ENCODE data around the gene SKAP1. TPM values are rescaled to one million over a fixed set of nuclear protein-coding genes. Genes with fewer than 3 reads are reported as not detected.

SKAP1 gene
- total RNA-seq, 4 donors from 2014 or later, result not detected

GRCh38 chr17:48161127-48161905 is 268.7 kb downstream of the SKAP1 start:
- ATAC-seq, result no peak
- H3K27ac ChIP-seq, result no peak overlapping the region
- TF ChIP-seq, protein P1, sequence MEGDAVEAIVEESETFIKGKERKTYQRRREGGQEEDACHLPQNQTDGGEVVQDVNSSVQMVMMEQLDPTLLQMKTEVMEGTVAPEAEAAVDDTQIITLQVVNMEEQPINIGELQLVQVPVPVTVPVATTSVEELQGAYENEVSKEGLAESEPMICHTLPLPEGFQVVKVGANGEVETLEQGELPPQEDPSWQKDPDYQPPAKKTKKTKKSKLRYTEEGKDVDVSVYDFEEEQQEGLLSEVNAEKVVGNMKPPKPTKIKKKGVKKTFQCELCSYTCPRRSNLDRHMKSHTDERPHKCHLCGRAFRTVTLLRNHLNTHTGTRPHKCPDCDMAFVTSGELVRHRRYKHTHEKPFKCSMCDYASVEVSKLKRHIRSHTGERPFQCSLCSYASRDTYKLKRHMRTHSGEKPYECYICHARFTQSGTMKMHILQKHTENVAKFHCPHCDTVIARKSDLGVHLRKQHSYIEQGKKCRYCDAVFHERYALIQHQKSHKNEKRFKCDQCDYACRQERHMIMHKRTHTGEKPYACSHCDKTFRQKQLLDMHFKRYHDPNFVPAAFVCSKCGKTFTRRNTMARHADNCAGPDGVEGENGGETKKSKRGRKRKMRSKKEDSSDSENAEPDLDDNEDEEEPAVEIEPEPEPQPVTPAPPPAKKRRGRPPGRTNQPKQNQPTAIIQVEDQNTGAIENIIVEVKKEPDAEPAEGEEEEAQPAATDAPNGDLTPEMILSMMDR (IDR thresholded peaks at IDR 0.05 in 4 of 5, conservative IDR thresholded peaks at IDR 0.05 in 1 of 5), result no peak
- no peak for TF ChIP-seq POLR2A (IDR thresholded peaks at IDR 0.05)
- no peak overlapping the region for H3K4me3 ChIP-seq
- no peaks in the 10 kb centered on the region for H3K4me1 ChIP-seq
- H3K36me3 ChIP-seq, result no peaks in the 10 kb centered on the region
- intact Hi-C loops (cut with DNase I; ENCODE audit: low total_unique reads), result no loop called here
- no peak for DNase-seq
- H3K9me3 ChIP-seq, result no peaks in the 10 kb centered on the region
- peaks cover 0 to 8% (median 3%) of the 10 kb centered on the region in 3 donors for H3K27me3 ChIP-seq
- in situ Hi-C loops (cut with MboI; ENCODE audit: low sequenced_read_pairs in 4 of 4), result no loop called here

GRCh38 chr17:48160177-48161081 is 269.6 kb downstream of the SKAP1 start:
- no peak for TF ChIP-seq POLR2A (IDR thresholded peaks at IDR 0.05)
- TF ChIP-seq, protein P1 (IDR thresholded peaks at IDR 0.05 in 4 of 5, conservative IDR thresholded peaks at IDR 0.05 in 1 of 5), result no peak
- Histone ChIP-seq H3K9me3 (no peaks in the 10 kb centered on the region), H3K4me3 (no peak overlapping the region), H3K4me1 (no peaks in the 10 kb centered on the region), H3K27me3 (peaks cover 0 to 17% (median 3%) of the 10 kb centered on the region in 3 donors), H3K36me3 (no peaks in the 10 kb centered on the region), H3K27ac (no peak overlapping the region)
- in situ Hi-C loops (cut with MboI; ENCODE audit: low sequenced_read_pairs in 4 of 4) (no loop called here), intact Hi-C loops (cut with DNase I; ENCODE audit: low total_unique reads) (no loop called here)
- DNase-seq (no peak), ATAC-seq (no peak)

DNA sequence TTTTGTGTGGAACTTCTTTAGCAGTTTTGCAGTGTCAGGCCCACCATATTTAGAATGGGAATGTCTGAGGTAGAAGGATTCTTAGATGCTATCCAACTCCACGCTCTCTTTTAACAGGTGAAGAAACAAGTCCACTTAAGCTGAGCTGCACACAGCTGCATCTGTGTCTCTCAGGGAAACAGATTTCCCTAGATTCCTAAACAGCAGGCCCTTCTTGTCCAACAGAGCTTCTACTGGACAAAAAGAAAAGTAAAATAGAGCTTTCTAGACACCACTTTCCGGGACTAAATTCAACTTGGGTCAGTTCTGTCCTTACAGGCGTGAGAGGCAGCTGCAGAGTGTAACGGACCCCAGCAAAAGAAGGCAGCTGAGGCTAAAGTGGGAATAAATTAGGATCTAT is 270.8 kb downstream of the SKAP1 start:
- DNase-seq (no peak), ATAC-seq (no peak)
- in situ Hi-C loops (cut with MboI; ENCODE audit: low sequenced_read_pairs in 4 of 4) (no loop called here), intact Hi-C loops (cut with DNase I; ENCODE audit: low total_unique reads) (no loop called here)
- TF ChIP-seq, protein P1 (IDR thresholded peaks at IDR 0.05 in 4 of 5, conservative IDR thresholded peaks at IDR 0.05 in 1 of 5), result no peak
- no peak for TF ChIP-seq POLR2A (IDR thresholded peaks at IDR 0.05)
- H3K36me3 ChIP-seq, result no peaks in the 10 kb centered on the region
- H3K4me3 ChIP-seq, result no peak overlapping the region
- peaks cover 0 to 22% (median 7%) of the 10 kb centered on the region in 3 donors for H3K27me3 ChIP-seq
- no peaks in the 10 kb centered on the region for H3K4me1 ChIP-seq
- H3K27ac ChIP-seq, result no peak overlapping the region
- H3K9me3 ChIP-seq, result no peaks in the 10 kb centered on the region

GRCh38 chr17:48155889-48156611 is 274.0 kb downstream of the SKAP1 start:
- no peaks in the 10 kb centered on the region for H3K36me3 ChIP-seq
- no peak overlapping the region for H3K27ac ChIP-seq
- no peaks in the 10 kb centered on the region for H3K4me1 ChIP-seq
- no peak for ATAC-seq
- in situ Hi-C loops (cut with MboI; ENCODE audit: low sequenced_read_pairs in 4 of 4), result no loop called here
- no peak overlapping the region for H3K4me3 ChIP-seq
- no peak for TF ChIP-seq POLR2A (IDR thresholded peaks at IDR 0.05)
- TF ChIP-seq, protein P1 (IDR thresholded peaks at IDR 0.05 in 4 of 5, conservative IDR thresholded peaks at IDR 0.05 in 1 of 5), result no peak
- no peaks in the 10 kb centered on the region for H3K9me3 ChIP-seq
- no peak for DNase-seq
- intact Hi-C loops (cut with DNase I; ENCODE audit: low total_unique reads), result no loop called here
- peaks cover under 1 to 36% (median 12%) of the 10 kb centered on the region in 3 donors for H3K27me3 ChIP-seq

Measured in gastrocnemius medialis (tissue), 4 donors.